ENCODE measurements around the gene RTF2.

DNA sequence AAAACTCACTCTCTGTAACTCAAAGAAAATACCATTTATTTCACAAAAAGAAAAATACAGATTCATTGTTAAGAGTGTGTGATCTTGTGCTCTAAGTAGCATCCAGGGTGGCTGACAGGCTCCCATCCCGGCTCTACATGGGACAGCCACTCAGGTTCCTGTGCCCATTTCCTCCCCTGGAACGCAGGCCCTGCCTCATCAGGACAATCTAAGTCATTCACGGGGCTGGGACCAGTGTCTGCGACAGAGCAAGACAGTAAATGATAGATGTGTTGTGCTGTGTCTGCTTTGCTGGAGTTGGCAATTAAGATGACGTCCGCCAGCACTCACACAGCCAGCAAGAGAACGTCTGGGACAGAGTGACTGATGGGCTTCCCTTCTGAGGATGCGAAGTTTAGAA is 49.2 kb downstream of the RTF2 start:
- TF ChIP-seq, protein P1, sequence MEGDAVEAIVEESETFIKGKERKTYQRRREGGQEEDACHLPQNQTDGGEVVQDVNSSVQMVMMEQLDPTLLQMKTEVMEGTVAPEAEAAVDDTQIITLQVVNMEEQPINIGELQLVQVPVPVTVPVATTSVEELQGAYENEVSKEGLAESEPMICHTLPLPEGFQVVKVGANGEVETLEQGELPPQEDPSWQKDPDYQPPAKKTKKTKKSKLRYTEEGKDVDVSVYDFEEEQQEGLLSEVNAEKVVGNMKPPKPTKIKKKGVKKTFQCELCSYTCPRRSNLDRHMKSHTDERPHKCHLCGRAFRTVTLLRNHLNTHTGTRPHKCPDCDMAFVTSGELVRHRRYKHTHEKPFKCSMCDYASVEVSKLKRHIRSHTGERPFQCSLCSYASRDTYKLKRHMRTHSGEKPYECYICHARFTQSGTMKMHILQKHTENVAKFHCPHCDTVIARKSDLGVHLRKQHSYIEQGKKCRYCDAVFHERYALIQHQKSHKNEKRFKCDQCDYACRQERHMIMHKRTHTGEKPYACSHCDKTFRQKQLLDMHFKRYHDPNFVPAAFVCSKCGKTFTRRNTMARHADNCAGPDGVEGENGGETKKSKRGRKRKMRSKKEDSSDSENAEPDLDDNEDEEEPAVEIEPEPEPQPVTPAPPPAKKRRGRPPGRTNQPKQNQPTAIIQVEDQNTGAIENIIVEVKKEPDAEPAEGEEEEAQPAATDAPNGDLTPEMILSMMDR (IDR thresholded peaks at IDR 0.05), result no peak
- TF ChIP-seq POLR2A (IDR thresholded peaks at IDR 0.05; ENCODE audit: low read length), result no peak
- TF ChIP-seq RAD21 (conservative IDR thresholded peaks at IDR 0.05 in 1 of 2, IDR thresholded peaks at IDR 0.05 in 1 of 2), result no peak
- TF ChIP-seq, protein P2, sequence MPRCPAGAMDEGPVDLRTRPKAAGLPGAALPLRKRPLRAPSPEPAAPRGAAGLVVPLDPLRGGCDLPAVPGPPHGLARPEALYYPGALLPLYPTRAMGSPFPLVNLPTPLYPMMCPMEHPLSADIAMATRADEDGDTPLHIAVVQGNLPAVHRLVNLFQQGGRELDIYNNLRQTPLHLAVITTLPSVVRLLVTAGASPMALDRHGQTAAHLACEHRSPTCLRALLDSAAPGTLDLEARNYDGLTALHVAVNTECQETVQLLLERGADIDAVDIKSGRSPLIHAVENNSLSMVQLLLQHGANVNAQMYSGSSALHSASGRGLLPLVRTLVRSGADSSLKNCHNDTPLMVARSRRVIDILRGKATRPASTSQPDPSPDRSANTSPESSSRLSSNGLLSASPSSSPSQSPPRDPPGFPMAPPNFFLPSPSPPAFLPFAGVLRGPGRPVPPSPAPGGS (IDR thresholded peaks at IDR 0.05), result no peak

All from A549 (cell line).